ENCODE measurements around the gene INPP5F.

Gene INPP5F

GRCh38 chr10:119735451-119735850 lies 9.6 kb downstream of the INPP5F start:
- no peak for TF ChIP-seq CTCF (conservative IDR thresholded peaks at IDR 0.05; ENCODE audit: low read length)
- H3K4me3 ChIP-seq (ENCODE audit: low read length), result no peak overlapping the region
- no peak for DNase-seq (ENCODE audit: low read depth)

- no peak overlapping the region for H3K4me3 ChIP-seq (ENCODE audit: low read length)
- DNase-seq (ENCODE audit: low read depth), result no peak
- no peak for TF ChIP-seq CTCF (conservative IDR thresholded peaks at IDR 0.05; ENCODE audit: low read length)
Observed at GRCh38 chr10:119736220-119736619, 10.4 kb downstream of the INPP5F start.

DNA sequence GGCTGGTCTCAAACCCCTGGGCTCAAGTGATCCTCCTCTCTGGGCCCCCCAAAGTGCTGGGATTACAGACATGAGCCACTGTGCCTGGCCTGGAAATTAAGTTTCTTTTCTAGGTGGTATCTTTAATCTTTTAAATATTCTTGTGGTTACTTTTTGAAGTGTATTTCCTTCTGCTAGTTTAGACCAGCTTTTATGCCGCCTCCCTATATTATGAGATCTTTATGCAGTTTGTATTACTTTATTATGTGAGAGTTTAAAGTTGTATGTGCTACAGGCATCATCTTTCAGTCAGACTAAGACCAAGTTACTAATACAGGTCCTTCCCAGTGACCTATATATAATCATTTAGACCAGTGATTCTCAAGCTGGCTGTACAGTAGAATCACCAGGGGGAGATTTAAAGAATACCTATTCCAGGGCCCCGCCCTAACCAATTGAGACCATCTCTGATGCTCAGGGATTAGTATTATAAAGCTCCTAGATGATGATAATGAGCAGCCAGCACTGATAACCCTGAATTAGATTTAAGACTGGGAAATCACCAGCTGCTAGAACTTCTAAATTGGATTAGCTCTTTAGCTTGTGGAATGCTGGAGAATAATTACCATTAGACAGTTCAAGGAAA lies 11.3 kb downstream of the INPP5F start:
- H3K4me3 ChIP-seq (ENCODE audit: low read length), result no peak overlapping the region
- DNase-seq (ENCODE audit: low read depth), result no peak
- no peak for TF ChIP-seq CTCF (conservative IDR thresholded peaks at IDR 0.05; ENCODE audit: low read length)

DNA sequence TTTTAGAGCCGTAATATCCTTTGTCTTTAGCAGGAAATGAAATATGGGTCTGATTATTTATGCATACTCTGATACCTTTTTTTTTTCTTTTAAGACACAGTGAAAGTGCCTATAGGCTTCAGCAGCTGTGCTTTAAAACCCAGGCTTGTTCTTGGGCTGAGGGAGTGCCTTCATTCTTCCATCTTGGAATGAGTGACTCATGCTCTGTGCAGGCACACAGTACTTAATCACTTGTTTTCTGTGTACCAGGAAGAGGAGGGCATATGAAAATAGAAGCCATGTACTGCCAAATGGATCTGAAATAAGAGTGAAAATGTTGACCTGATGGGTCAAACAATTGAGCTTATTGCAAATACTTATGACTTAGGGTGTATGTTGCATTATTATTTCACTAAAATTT lies 12.0 kb downstream of the INPP5F start:
- no peak for TF ChIP-seq CTCF (conservative IDR thresholded peaks at IDR 0.05; ENCODE audit: low read length)
- no peak overlapping the region for H3K4me3 ChIP-seq (ENCODE audit: low read length)
- peak; percentile 80 for DNase-seq (ENCODE audit: low read depth)

- no peak for TF ChIP-seq CTCF (conservative IDR thresholded peaks at IDR 0.05; ENCODE audit: low read length)
Observed at GRCh38 chr10:119738962-119739361, 13.1 kb downstream of the INPP5F start.

DNA sequence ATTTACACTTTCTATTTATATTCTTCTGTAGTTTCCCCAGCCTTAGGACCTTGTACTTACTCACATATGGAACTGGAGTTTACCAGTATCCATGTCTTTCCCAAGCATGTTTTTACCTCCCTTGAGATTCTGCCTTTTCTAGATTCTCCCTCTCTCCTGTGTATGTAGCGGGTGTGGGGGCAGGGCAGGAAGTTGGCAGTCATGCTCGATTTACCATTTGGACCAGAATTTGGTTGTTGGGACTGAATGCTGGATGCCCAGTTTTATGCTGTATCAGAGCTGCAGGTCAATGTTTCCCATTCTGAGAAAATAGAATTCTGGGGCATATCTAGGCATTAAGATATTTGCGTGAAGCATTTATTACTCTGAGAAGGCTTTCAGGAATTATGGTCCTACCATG lies 14.2 kb downstream of the INPP5F start:
- H3K4me3 ChIP-seq (ENCODE audit: low read length), result no peak overlapping the region
- TF ChIP-seq CTCF (conservative IDR thresholded peaks at IDR 0.05; ENCODE audit: low read length), result no peak
- no peak for DNase-seq (ENCODE audit: low read depth)

More at GRCh38 chr10:119738962-119739361, 13.1 kb downstream of the INPP5F start:
- no peak for DNase-seq (ENCODE audit: low read depth)
- H3K4me3 ChIP-seq (ENCODE audit: low read length), result no peak overlapping the region

DNA sequence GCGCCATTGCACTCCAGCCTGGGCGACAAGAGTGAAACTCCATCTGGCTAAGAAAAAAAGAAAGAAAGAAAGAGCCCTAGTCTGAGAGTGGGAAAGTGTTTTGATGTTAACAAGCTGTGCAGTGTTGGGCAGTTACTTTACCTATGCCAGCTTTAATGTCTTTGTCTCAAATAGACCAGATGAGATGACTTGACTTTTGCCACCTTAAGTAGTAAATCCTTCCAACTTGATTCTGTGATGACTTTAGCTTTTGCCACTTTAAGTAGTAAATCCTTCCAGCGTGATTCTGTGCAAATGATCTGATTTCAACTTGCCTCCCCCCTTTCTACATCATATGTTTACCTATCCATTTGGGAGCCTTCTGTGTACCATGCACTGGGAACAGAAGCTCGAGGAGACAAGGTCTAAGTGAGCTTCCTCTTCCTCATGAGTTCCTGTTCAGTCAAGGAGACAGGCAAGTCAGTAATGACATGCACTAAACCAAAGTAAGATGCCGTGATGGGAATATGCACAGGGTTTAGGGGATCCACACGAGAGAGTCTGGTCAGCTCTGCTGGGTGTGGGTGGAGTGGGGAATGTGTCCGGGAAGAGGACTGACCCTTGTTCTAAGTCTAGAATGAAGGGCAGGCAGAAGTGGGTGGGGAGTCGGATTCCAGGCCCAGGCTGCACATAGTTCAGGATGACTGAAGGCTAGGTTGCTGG lies 17.2 kb downstream of the INPP5F start:
- TF ChIP-seq CTCF (conservative IDR thresholded peaks at IDR 0.05; ENCODE audit: low read length), result no peak
- no peak for DNase-seq (ENCODE audit: low read depth)
- H3K4me3 ChIP-seq (ENCODE audit: low read length), result no peak overlapping the region

All from AG10803 (cell line).